ENCODE data around the gene PRDM16. TPM values are rescaled to one million over a fixed set of nuclear protein-coding genes. Genes with fewer than 3 reads are reported as not detected.

Gene PRDM16
- total and polyA plus RNA-seq, 8 donors, result 9.6 to 18.0 (median 14.7) TPM

GRCh38 chr1:3166206-3166918, 97.4 kb downstream of the PRDM16 start:
- peaks cover 0 to 29% of the 10 kb centered on the region in 2 donors for H3K27me3 ChIP-seq
- no peak for ATAC-seq
- no peaks in the 10 kb centered on the region for H3K36me3 ChIP-seq
- no peak overlapping the region for H3K4me3 ChIP-seq
- intact Hi-C loops (cut with DNase I), result no loop called here
- peaks cover 17% of the 10 kb centered on the region in 2 donors for H3K4me1 ChIP-seq
- DNase-seq, result no peak
- TF ChIP-seq CTCF (IDR thresholded peaks at IDR 0.05), result no peak
- H3K27ac ChIP-seq, result no peak overlapping the region
- H3K9me3 ChIP-seq, result no peaks in the 10 kb centered on the region

GRCh38 chr1:3167255-3167654, 98.3 kb downstream of the PRDM16 start:
- no peaks in the 10 kb centered on the region for H3K9me3 ChIP-seq
- no peak for TF ChIP-seq CTCF (IDR thresholded peaks at IDR 0.05)
- H3K4me3 ChIP-seq, result no peak overlapping the region
- no peak for ATAC-seq
- intact Hi-C loops (cut with DNase I), result no loop called here
- H3K27me3 ChIP-seq, result peaks cover 0 to 29% of the 10 kb centered on the region in 2 donors
- no peak for DNase-seq
- H3K4me1 ChIP-seq, result peaks cover 18 to 25% of the 10 kb centered on the region in 2 donors
- no peaks in the 10 kb centered on the region for H3K36me3 ChIP-seq
- H3K27ac ChIP-seq, result no peak overlapping the region

GRCh38 chr1:3168678-3169077, 99.7 kb downstream of the PRDM16 start:
- intact Hi-C loops (cut with DNase I), result no loop called here
- Histone ChIP-seq H3K9me3 (no peaks in the 10 kb centered on the region), H3K27ac (peak overlapping the region; percentile 28 to 39), H3K27me3 (peaks cover 0 to 34% of the 10 kb centered on the region in 2 donors), H3K36me3 (no peaks in the 10 kb centered on the region), H3K4me3 (no peak overlapping the region), H3K4me1 (peaks cover 18 to 25% of the 10 kb centered on the region in 2 donors)
- TF ChIP-seq CTCF (IDR thresholded peaks at IDR 0.05), result no peak
- DNase-seq (peak in 2 of 4 donors; percentile 48 to 73), ATAC-seq (peak; percentile 68)

- no peak for TF ChIP-seq CTCF (IDR thresholded peaks at IDR 0.05)
- DNase-seq (no peak), ATAC-seq (no peak)
- Histone ChIP-seq H3K36me3 (no peaks in the 10 kb centered on the region), H3K4me3 (no peak overlapping the region), H3K4me1 (peaks cover 23 to 33% of the 10 kb centered on the region in 2 donors), H3K9me3 (no peaks in the 10 kb centered on the region), H3K27me3 (peaks cover 0 to 46% of the 10 kb centered on the region in 2 donors), H3K27ac (no peak overlapping the region)
- intact Hi-C loops (cut with DNase I), result no loop called here
Observed at GRCh38 chr1:3169665-3170356, 100.8 kb downstream of the PRDM16 start.

Data from left lung (tissue), 10 donors.